H1 (cell line): ENCODE measurements around the gene FMO3. TPM values are rescaled to one million over a fixed set of nuclear protein-coding genes. Genes with fewer than 3 reads are reported as not detected.

ENCODE experiments used
- CTCF ChIA-PET: fragments of 300-600 bp; sonication (Branson Sonifier 250); formaldehyde crosslinking; loops from one replicate; lab custom pipeline; 2021; ENCODE audit not compliant: partially characterized antibody; lab: Charles Lee
- POLR2A ChIA-PET: fragments of 300-600 bp; sonication (Branson Sonifier 250); formaldehyde crosslinking; loops from one replicate; lab custom pipeline; 2021; ENCODE audit warnings: inconsistent platforms; ENCODE audit not compliant: partially characterized antibody; lab: Charles Lee
- DNase-seq, 2 experiments: peaks; one replicate each; pipeline versions ENCODE4 v3.0.0 to v3.0.0-alpha.2; 2010 to 2022; ENCODE audit warnings: low spot score in 2 of 2, low read depth in 1 of 2, mixed read lengths in 1 of 2
- FAIRE-seq: peaks from 2 replicates; lab custom pipeline; 2011; peaks lifted over from hg19 to GRCh38; lab: Jason Lieb, UNC
- H2AFZ ChIP-seq: 2 replicates; pipeline ENCODE4 v1.8.1; 2012; ENCODE audit warnings: low read length, inconsistent platforms
- H2AK5ac ChIP-seq: 2 replicates; pipeline ENCODE4 v1.6.1; 2013; ENCODE audit warnings: low read depth, low read length
- H2BK120ac ChIP-seq: replicated peaks from 2 replicates; pipeline ENCODE3; 2013; ENCODE audit warnings: low read depth, low read length, inconsistent platforms
- H2BK12ac ChIP-seq: 2 replicates; pipeline ENCODE4 v1.6.1; 2013; ENCODE audit warnings: low read depth, low read length
- H2BK15ac ChIP-seq: 2 replicates; pipeline ENCODE4 v1.6.1; 2013; ENCODE audit warnings: low read length
- H2BK20ac ChIP-seq: 2 replicates; pipeline ENCODE4 v1.6.1; 2013; ENCODE audit warnings: low read length
- H2BK5ac ChIP-seq: 2 replicates; pipeline ENCODE4 v1.6.1; 2013; ENCODE audit warnings: low read depth, low read length
- H3K14ac ChIP-seq: 2 replicates; pipeline ENCODE4 v1.6.1; 2013; ENCODE audit warnings: inconsistent platforms; ENCODE audit not compliant: insufficient read length
- H3K18ac ChIP-seq: 2 replicates; pipeline ENCODE4 v1.6.1; 2013; ENCODE audit warnings: low read length; ENCODE audit errors: extremely low read depth
- H3K23ac ChIP-seq: 2 replicates; pipeline ENCODE4 v1.6.1; 2013; ENCODE audit warnings: inconsistent platforms; ENCODE audit not compliant: insufficient read length
- H3K23me2 ChIP-seq: 2 replicates; pipeline ENCODE4 v1.6.1; 2013; ENCODE audit warnings: low read depth, low read length
- H3K27ac ChIP-seq: 2 replicates; pipeline ENCODE4 v1.6.1; 2011; ENCODE audit warnings: low read depth, low read length, inconsistent platforms
- H3K27me3 ChIP-seq, 4 experiments: replicated peaks in 1 of 4; 1 replicate in 1 of 4; 2 replicates in 3 of 4; pipeline versions ENCODE4 v1.6.1 to v1.8.1; 2011 to 2013; ENCODE audit warnings: low read length in 3 of 4, mild to moderate bottlenecking in 3 of 4, inconsistent platforms in 2 of 4, mixed read lengths in 2 of 4, moderate library complexity in 1 of 4; ENCODE audit not compliant: control insufficient read depth in 3 of 4, insufficient read depth in 3 of 4; ENCODE audit errors: extremely low read depth in 1 of 4
- H3K36me3 ChIP-seq, 4 experiments: 2 replicates each; pipeline versions ENCODE4 v1.6.1 to v1.8.1; 2011 to 2013; ENCODE audit warnings: mild to moderate bottlenecking in 4 of 4, low read length in 3 of 4, moderate library complexity in 2 of 4, control low read depth in 1 of 4, inconsistent platforms in 1 of 4; ENCODE audit not compliant: insufficient read depth in 4 of 4, control insufficient read depth in 2 of 4
- H3K4ac ChIP-seq: replicated peaks from 2 replicates; pipeline ENCODE3; 2013; ENCODE audit warnings: low read length, low read depth, mixed read lengths, inconsistent platforms; ENCODE audit not compliant: insufficient read length
- H3K4me1 ChIP-seq, 4 experiments: replicated peaks in 1 of 4; 1 replicate in 1 of 4; 2 replicates in 3 of 4; pipeline versions ENCODE4 v1.6.1 to v1.8.1; 2011 to 2013; ENCODE audit warnings: low read length in 3 of 4, inconsistent platforms in 2 of 4, mixed read lengths in 1 of 4; ENCODE audit not compliant: insufficient read depth in 4 of 4, control insufficient read depth in 3 of 4
- H3K4me2 ChIP-seq, 2 experiments: 2 replicates each; pipeline versions ENCODE4 v1.6.1 to v1.8.1; 2011 to 2013; ENCODE audit warnings: low read depth in 2 of 2, low read length in 2 of 2, control low read depth in 1 of 2, inconsistent platforms in 1 of 2, mild to moderate bottlenecking in 1 of 2; ENCODE audit not compliant: insufficient read depth in 1 of 2
- H3K4me3 ChIP-seq, 4 experiments: fragments of 200-600, 300-600 bp in 1 of 4; sonication (generic), shearing (Covaris generic), sonication (Bioruptor Twin) in 1 of 4; 2 replicates each; pipeline versions ENCODE4 v1.5.1 to v1.8.1; 2011 to 2016; ENCODE audit warnings: low read length in 4 of 4, low read depth in 3 of 4, control low read depth in 2 of 4, inconsistent platforms in 2 of 4, mild to moderate bottlenecking in 2 of 4, mixed read lengths in 1 of 4, moderate library complexity in 1 of 4; ENCODE audit not compliant: insufficient read depth in 2 of 4; ENCODE audit errors: extremely low read depth in 1 of 4
- H3K56ac ChIP-seq: replicated peaks from 2 replicates; pipeline ENCODE3; 2013; ENCODE audit warnings: low read depth, mild to moderate bottlenecking, mixed read lengths, low read length, inconsistent platforms; ENCODE audit not compliant: insufficient read length
- H3K79me1 ChIP-seq: 2 replicates; pipeline ENCODE4 v1.6.1; 2013; ENCODE audit warnings: low read depth, low read length, control low read depth
- H3K79me2 ChIP-seq, 2 experiments: 2 replicates each; pipeline versions ENCODE4 v1.6.1 to v1.8.1; 2012 to 2013; ENCODE audit warnings: low read length in 2 of 2, mild to moderate bottlenecking in 2 of 2, inconsistent platforms in 1 of 2; ENCODE audit not compliant: insufficient read depth in 2 of 2, control insufficient read depth in 1 of 2
- H3K9ac ChIP-seq, 4 experiments: replicated peaks in 1 of 4; 1 replicate in 1 of 4; 2 replicates in 3 of 4; pipeline versions ENCODE4 v1.6.1 to v1.8.1; 2011 to 2013; ENCODE audit warnings: low read depth in 3 of 4, low read length in 3 of 4, control low read depth in 2 of 4, mild to moderate bottlenecking in 2 of 4, moderate library complexity in 2 of 4, inconsistent platforms in 1 of 4; ENCODE audit errors: extremely low read depth in 1 of 4
- H3K9me3 ChIP-seq, 2 experiments: 2 replicates each; pipeline versions ENCODE4 v1.6.1 to v1.8.1; 2012 to 2013; ENCODE audit warnings: mild to moderate bottlenecking in 2 of 2, moderate library complexity in 2 of 2, control low read depth in 1 of 2, inconsistent platforms in 1 of 2, low read depth in 1 of 2, low read length in 1 of 2, mixed read lengths in 1 of 2; ENCODE audit not compliant: insufficient read depth in 2 of 2
- H4K20me1 ChIP-seq, 2 experiments: replicated peaks in 1 of 2; 2 replicates each; pipeline versions ENCODE3 to v1.8.1; 2011 to 2013; ENCODE audit warnings: inconsistent platforms in 2 of 2, low read length in 2 of 2, mild to moderate bottlenecking in 1 of 2; ENCODE audit not compliant: insufficient read depth in 2 of 2, control insufficient read depth in 1 of 2
- H4K5ac ChIP-seq: 2 replicates; pipeline ENCODE4 v1.6.1; 2013; ENCODE audit warnings: low read length, low read depth, mixed read lengths, inconsistent platforms; ENCODE audit not compliant: insufficient read length
- H4K8ac ChIP-seq: 2 replicates; pipeline ENCODE4 v1.8.0; 2013; ENCODE audit warnings: mild to moderate bottlenecking, moderate library complexity, low read length, inconsistent platforms; ENCODE audit not compliant: insufficient read depth; ENCODE audit errors: extremely low read depth
- H4K91ac ChIP-seq: replicated peaks from 2 replicates; pipeline ENCODE3; 2013; ENCODE audit warnings: low read length, mixed read lengths, inconsistent platforms; ENCODE audit not compliant: insufficient read length
- ATF2 ChIP-seq: IDR thresholded peaks from 2 replicates; pipeline ENCODE4 v1.6.1; 2012; ENCODE audit warnings: low read length, inconsistent platforms
- ATF3 ChIP-seq: IDR thresholded peaks from 2 replicates; pipeline ENCODE4 v1.6.1; 2011; ENCODE audit warnings: low read depth, mild to moderate bottlenecking, low read length; ENCODE audit not compliant: insufficient read depth
- BCL11A ChIP-seq, 2 experiments: IDR thresholded peaks; one replicate each; pipeline ENCODE4 v1.6.1; 2011; ENCODE audit warnings: low read depth in 2 of 2, low read length in 2 of 2, mild to moderate bottlenecking in 2 of 2
- BRCA1 ChIP-seq: IDR thresholded peaks from 2 replicates; pipeline ENCODE4 v1.6.1; 2012; ENCODE audit warnings: low read depth, low read length, improper control_type of control experiment
- CBX5 ChIP-seq: fragments of 300-800, 300-1000 bp; sonication (generic); IDR thresholded peaks from 2 replicates; pipeline ENCODE4 v1.7.1; 2016; ENCODE audit warnings: antibody characterized with exemption, low read length, low read depth
- CEBPB ChIP-seq: IDR thresholded peaks from 2 replicates; pipeline ENCODE4 v1.6.1; 2012; ENCODE audit warnings: low read depth, low read length
- CHD2 ChIP-seq: IDR thresholded peaks from 2 replicates; pipeline ENCODE4 v1.6.1; 2012; ENCODE audit warnings: low read length, improper control_type of control experiment
- CTBP2 ChIP-seq: IDR thresholded peaks from 2 replicates; pipeline ENCODE4 v1.7.0; 2011; ENCODE audit warnings: borderline replicate concordance, mild to moderate bottlenecking, moderate library complexity, mixed read lengths, low read length; ENCODE audit not compliant: insufficient read depth, insufficient read length
- KDM5A ChIP-seq: fragments of 200-600 bp; IDR thresholded peaks from 2 replicates; pipeline ENCODE4 v1.7.1; 2012; ENCODE audit warnings: mild to moderate bottlenecking, low read length, inconsistent platforms, mixed read lengths
- POLR2A ChIP-seq, 2 experiments: IDR thresholded peaks; 1 replicate in 1 of 2; 2 replicates in 1 of 2; pipeline ENCODE4 v1.6.1; 2011; ENCODE audit warnings: low read depth in 2 of 2, low read length in 2 of 2, mild to moderate bottlenecking in 2 of 2; ENCODE audit errors: control extremely low read depth in 1 of 2
- POLR2AphosphoS5 ChIP-seq: IDR thresholded peaks from 2 replicates; pipeline ENCODE4 v1.6.1; 2011; ENCODE audit warnings: low read depth, low read length
- RNF2 ChIP-seq: fragments of 200-900, 300-1000 bp; sonication (generic); IDR thresholded peaks from 2 replicates; pipeline ENCODE4 v1.7.1; 2016; ENCODE audit warnings: borderline replicate concordance, low read depth, mild to moderate bottlenecking, antibody characterized with exemption, low read length; ENCODE audit not compliant: poor library complexity, severe bottlenecking; ENCODE audit errors: missing control alignments
- SIX5 ChIP-seq: IDR thresholded peaks from 2 replicates; pipeline ENCODE4 v1.6.1; 2011; ENCODE audit warnings: mild to moderate bottlenecking, low read depth, low read length
- WGBS, 2 experiments: shearing (Covaris generic) in 1 of 2; methylation state at CpG; one replicate each; pipeline versions ENCODE4 v1.1.6 to v1.1.7; 2013 to 2015; ENCODE audit warnings: low lambda C conversion rate in 2 of 2, mixed read lengths in 2 of 2, inconsistent platforms in 1 of 2, low coverage in 1 of 2, missing lambda C conversion rate in 1 of 2; ENCODE audit not compliant: insufficient replicate concordance in 2 of 2, insufficient coverage in 1 of 2, insufficient read length in 1 of 2; ENCODE audit errors: extremely low coverage in 1 of 2, missing lambda C conversion rate in 1 of 2; 5-methylcytosine and 5-hydroxymethylcytosine counted together
- polyA plus RNA-seq, 7 experiments: library from polyadenylated mRNA; depleted of rRNA in 3 of 7; stranded (reverse) in 5 of 7; unstranded in 2 of 7; fragments of >200 nt in 5 of 7; fragments of 200-250 nt in 2 of 7; gene quantifications; 1 replicate in 5 of 7; 2 replicates in 1 of 7; 4 replicates in 1 of 7; pipeline versions ENCODE4 v1.2.1 to v1.2.3, GENCODE V29; 2011 to 2013; ENCODE audit warnings: missing spikeins in 2 of 7, mixed read lengths in 2 of 7
- total RNA-seq: library from RNA; stranded (reverse); fragmentation: NEBNext Ultra II Directional; extraction: Animal tissue kit (Norgen Biotek cat#: 25700); gene quantifications from 2 replicates; pipeline ENCODE4 v1.2.1, GENCODE V29; 2021

Gene FMO3
- total and polyA plus RNA-seq, 2 of the 8 experiments (the other 6 are each of a cell fraction or from before 2014, with no cell fraction given) = not detected

GRCh38 chr1:171112119-171112518 lies 21.4 kb downstream of the FMO3 start:
- H2AK5ac ChIP-seq = no peak overlapping the region
- no peak for TF ChIP-seq SIX5
- TF ChIP-seq ATF2 = no peak
- TF ChIP-seq CBX5 = no peak
- no peak for TF ChIP-seq RNF2
- no peak for TF ChIP-seq CEBPB
- no peak for TF ChIP-seq POLR2A (IDR thresholded peaks at IDR 0.05; ENCODE audit: control extremely low read depth in 1 of 2, low read depth in 2 of 2, low read length in 2 of 2)
- no peak for TF ChIP-seq BCL11A (IDR thresholded peaks at IDR 0.05; ENCODE audit: low read depth in 2 of 2, low read length in 2 of 2)
- TF ChIP-seq CTBP2 = no peak
- TF ChIP-seq POLR2AphosphoS5 = no peak
- no peak for TF ChIP-seq BRCA1
- TF ChIP-seq ATF3 = no peak
- TF ChIP-seq KDM5A = no peak
- no peak for TF ChIP-seq CHD2

More at GRCh38 chr1:171112119-171112518, 21.4 kb downstream of the FMO3 start:
- POLR2A ChIA-PET = no interaction called here
- Histone ChIP-seq H3K23me2 (no peaks in the 10 kb centered on the region), H3K9ac (no peak overlapping the region), H3K36me3 (no peaks in the 10 kb centered on the region), H3K79me1 (no peaks in the 10 kb centered on the region), H2BK20ac (no peak overlapping the region), H2BK12ac (no peak overlapping the region), H3K4me3 (no peak overlapping the region), H3K56ac (no peak overlapping the region), H4K91ac (no peak overlapping the region), H3K14ac (no peak overlapping the region), H3K4me1 (peaks cover 0 to 3% (median 0%) of the 10 kb centered on the region in 4 experiments; a peak in 1 of 7 replicates), H4K5ac (no peak overlapping the region), H3K27me3 (no peaks in the 10 kb centered on the region), H3K23ac (no peak overlapping the region), H3K9me3 (no peaks in the 10 kb centered on the region), H3K27ac (no peak overlapping the region), H2AFZ (no peak overlapping the region), H2BK120ac (no peak overlapping the region), H3K79me2 (no peaks in the 10 kb centered on the region), H3K4ac (no peak overlapping the region), H3K18ac (no peak overlapping the region), H3K4me2 (no peak overlapping the region), H4K8ac (no peak overlapping the region), H2BK5ac (no peak overlapping the region), H4K20me1 (no peaks in the 10 kb centered on the region), H2BK15ac (no peak overlapping the region)
- DNase-seq = no peak
- no peak for FAIRE-seq
- 84% methylated on average over 3 of the region's 3 CpGs; no CpG with 5 or more reads in 1 of the 2 experiments for WGBS, 2 experiments
- CTCF ChIA-PET = interaction anchor here (1.0 to 1.7 kb wide), 3 partner anchors 22 to 31 kb away, joined by 3 to 7 read pairs (median 4); no protein-coding TSS in a partner anchor
